Activated CD4-positive, alpha-beta T cell treated with anti-CD3 and anti-CD28 coated beads, Interleukin-2, amount 10 ng/mL, durations not matched to agents 24 days and 14 days (primary cell): ENCODE measurements around the gene SLC25A26. TPM values are rescaled to one million over a fixed set of nuclear protein-coding genes. Genes with fewer than 3 reads are reported as not detected.
A peak's percentile ranks its signal among the peaks of the same experiment; 100 is the strongest.
"Not testable (repeated sequence)": the region's sequence is repeated elsewhere in the genome, so short reads cannot be mapped to it uniquely, and the experiment has no call there.

ENCODE experiments used
- DNase-seq: peaks from one replicate; pipeline ENCODE4 v3.0.0; 2022
- H3K27ac Mint-ChIP-seq: one replicate; pipeline ENCODE4 v1.8.0; 2022; ENCODE audit warnings: mild to moderate bottlenecking, mixed read lengths
- H3K27me3 Mint-ChIP-seq: one replicate; pipeline ENCODE4 v1.8.0; 2022; ENCODE audit warnings: mixed read lengths
- H3K36me3 Mint-ChIP-seq: one replicate; pipeline ENCODE4 v1.8.0; 2022; ENCODE audit warnings: low read depth, mild to moderate bottlenecking, mixed read lengths
- H3K4me1 Mint-ChIP-seq: one replicate; pipeline ENCODE4 v1.8.0; 2021; ENCODE audit warnings: mixed read lengths
- H3K4me3 Mint-ChIP-seq: one replicate; pipeline ENCODE4 v1.8.0; 2022; ENCODE audit warnings: mild to moderate bottlenecking, moderate library complexity, mixed read lengths
- H3K9me3 Mint-ChIP-seq: one replicate; pipeline ENCODE4 v1.8.0; 2021; ENCODE audit warnings: mixed read lengths
- intact Hi-C: fragments of 100-400 bp; cut with micrococcal nuclease; formaldehyde crosslinking; loops from one replicate; pipeline ENCODE4 v1.15.1; 2023
- total RNA-seq: library from RNA; stranded (reverse); gene quantifications from 2 replicates; pipeline ENCODE4 v1.2.3, GENCODE V29; 2022

Gene SLC25A26
- total RNA-seq, 1 donor from 2014 or later, result 22.1 TPM

DNA sequence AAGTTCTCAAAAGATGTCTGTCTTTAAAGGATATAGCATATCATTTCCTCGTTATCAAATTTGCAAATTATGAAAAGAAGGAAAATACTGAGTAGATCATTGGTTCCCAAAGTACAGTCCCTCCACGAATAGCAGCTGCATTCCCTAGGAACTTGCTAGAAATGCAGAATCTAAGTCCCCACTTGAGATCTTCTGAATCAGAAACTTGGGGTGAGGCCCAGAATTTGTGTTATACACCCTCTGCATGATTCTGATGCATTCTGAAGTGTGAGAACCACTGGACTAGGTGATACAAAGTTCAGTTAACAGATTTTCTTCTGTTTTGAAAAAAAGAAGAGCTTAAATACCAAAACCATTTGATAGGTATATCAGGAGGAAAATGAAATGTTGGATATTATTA lies 77.1 kb downstream of the SLC25A26 start:
- no peak for DNase-seq
- H3K4me3 Mint-ChIP-seq, result no peak overlapping the region
- H3K36me3 Mint-ChIP-seq, result peaks cover 14% of the 10 kb centered on the region
- H3K4me1 Mint-ChIP-seq, result peaks cover 28% of the 10 kb centered on the region
- H3K9me3 Mint-ChIP-seq, result peaks cover 5% of the 10 kb centered on the region
- H3K27ac Mint-ChIP-seq, result no peak overlapping the region
- intact Hi-C loops, result no loop called here
- no peaks in the 10 kb centered on the region for H3K27me3 Mint-ChIP-seq

DNA sequence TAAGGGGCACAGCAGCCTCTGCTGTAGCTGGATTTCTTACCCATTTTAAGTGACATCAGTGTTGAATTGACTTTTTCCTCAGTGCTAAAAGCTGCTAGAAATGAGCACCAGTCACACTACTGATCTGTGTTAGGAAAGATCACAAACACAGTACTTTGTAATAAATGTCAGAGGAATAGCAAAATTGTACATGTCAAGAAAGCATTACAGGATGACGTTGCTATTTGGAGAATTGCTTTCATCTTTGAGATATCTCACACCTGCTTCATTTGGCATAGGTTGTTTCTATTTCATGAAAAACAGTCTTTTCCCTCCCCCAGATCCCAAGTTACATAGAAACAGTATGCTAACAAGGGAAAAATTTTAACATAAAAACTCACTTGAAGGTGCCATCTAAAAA lies 77.8 kb downstream of the SLC25A26 start:
- DNase-seq, result no peak
- no peak overlapping the region for H3K27ac Mint-ChIP-seq
- peaks cover 3% of the 10 kb centered on the region for H3K9me3 Mint-ChIP-seq
- H3K4me1 Mint-ChIP-seq, result peaks cover 35% of the 10 kb centered on the region
- no peak overlapping the region for H3K4me3 Mint-ChIP-seq
- intact Hi-C loops, result no loop called here
- peaks cover 14% of the 10 kb centered on the region for H3K36me3 Mint-ChIP-seq
- no peaks in the 10 kb centered on the region for H3K27me3 Mint-ChIP-seq

DNA sequence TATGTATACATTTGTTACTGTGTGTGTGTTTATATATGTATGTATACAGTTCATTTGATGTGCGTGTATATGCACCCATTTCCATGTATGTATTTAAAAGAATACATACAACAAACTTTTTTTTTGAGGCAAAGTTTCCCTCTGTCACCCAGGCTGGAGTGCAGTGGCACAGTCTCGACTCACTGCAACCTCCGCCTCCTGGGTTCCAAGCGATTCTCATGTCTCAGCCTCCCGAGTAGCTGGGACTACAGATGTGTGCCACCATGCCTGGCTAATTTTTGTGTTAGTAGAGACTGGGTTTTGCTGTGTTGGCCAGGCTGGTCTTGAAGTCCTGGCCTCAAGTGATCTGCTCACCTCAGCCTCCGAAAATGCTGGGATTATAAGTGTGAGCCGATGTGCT lies 78.3 kb downstream of the SLC25A26 start:
- H3K27ac Mint-ChIP-seq, H3K4me3 Mint-ChIP-seq, H3K27me3 Mint-ChIP-seq, intact Hi-C loops, H3K9me3 Mint-ChIP-seq: not testable (repeated sequence)
- H3K4me1 Mint-ChIP-seq, result peaks cover 40% of the 10 kb centered on the region
- H3K36me3 Mint-ChIP-seq, result peaks cover 14% of the 10 kb centered on the region
- peak; percentile 21 for DNase-seq

DNA sequence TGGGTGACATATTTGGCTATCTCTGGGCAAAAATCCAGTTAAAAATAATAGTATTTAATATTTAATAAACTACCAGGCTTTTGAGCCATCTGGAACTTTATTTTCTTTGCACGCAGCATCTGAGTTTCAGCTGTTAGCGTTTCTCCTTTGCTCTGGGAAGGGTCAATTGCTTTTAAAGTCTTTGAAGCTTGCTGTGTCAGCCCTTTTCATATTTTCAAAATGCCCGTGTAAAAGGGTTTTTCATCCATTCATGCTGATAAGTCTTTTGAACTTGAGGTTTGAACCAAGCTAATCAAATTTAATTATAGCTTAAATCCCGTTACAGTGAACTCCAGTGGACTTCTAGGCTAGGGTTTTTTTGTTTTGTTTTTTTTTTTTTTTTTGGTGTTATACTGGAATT lies 79.1 kb downstream of the SLC25A26 start:
- no peak for DNase-seq
- Mint-ChIP-seq H3K36me3 (peaks cover 16% of the 10 kb centered on the region), H3K9me3 (peaks cover 3% of the 10 kb centered on the region), H3K4me1 (peaks cover 46% of the 10 kb centered on the region), H3K4me3 (no peak overlapping the region), H3K27ac (no peak overlapping the region), H3K27me3 (no peaks in the 10 kb centered on the region)
- intact Hi-C loops, result loop anchor here (5.0 to 10.0 kb wide), 3 partner anchors 47 to 265 kb away; partner anchors contain the start of genes LRIG1 and MAGI1

DNA sequence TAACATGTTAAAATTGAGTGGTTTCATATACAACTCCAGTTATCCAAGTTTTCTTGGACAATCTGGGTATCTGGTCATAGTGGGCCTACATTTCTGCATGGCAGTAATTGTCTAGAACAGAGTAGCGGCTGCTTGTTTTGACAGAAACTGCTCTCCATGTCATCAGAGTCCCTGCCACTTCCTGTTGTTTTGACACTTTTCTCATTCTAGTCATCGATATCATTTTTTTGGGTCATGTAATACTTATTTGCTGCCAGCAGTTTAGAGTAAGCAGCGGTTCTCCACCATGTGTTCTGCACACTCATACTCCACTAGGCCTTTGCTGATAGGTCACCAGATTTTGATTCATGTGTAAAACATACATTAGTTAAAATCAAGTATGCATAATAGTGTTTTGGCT lies 81.5 kb downstream of the SLC25A26 start:
- no peaks in the 10 kb centered on the region for H3K27me3 Mint-ChIP-seq
- peak overlapping the region; percentile 68 for H3K4me3 Mint-ChIP-seq
- H3K4me1 Mint-ChIP-seq, result peaks cover 53% of the 10 kb centered on the region
- intact Hi-C loops, result loop anchor here (2.0 to 10.0 kb wide), 5 partner anchors 45 to 267 kb away; partner anchors contain the start of genes LRIG1, MAGI1 and SLC25A26
- peaks cover 8% of the 10 kb centered on the region for H3K9me3 Mint-ChIP-seq
- H3K36me3 Mint-ChIP-seq, result peaks cover 29% of the 10 kb centered on the region
- DNase-seq, result peak; percentile 80
- H3K27ac Mint-ChIP-seq, result peak overlapping the region; percentile 95

DNA sequence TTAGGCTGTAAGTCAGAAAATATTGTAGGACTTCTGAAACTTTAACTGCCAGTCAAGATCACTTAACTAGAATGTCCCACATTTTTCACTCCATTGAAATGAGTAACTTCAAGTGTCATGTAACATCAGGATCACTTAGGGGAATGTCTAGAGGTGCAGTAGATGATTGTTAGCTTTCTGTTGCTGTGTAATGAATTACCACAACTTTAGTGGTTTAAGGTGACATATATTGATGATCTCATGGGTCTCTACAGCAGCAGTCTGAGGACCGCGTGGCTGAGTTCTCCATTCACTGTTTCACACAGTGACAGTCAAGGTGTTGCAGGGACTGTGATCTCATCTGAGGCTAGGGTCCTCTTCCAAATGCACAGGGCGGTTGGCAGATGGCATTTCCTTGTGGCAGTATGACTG lies 82.7 kb downstream of the SLC25A26 start:
- peak overlapping the region; percentile 95 for H3K27ac Mint-ChIP-seq
- H3K27me3 Mint-ChIP-seq, result no peaks in the 10 kb centered on the region
- peak overlapping the region; percentile 35 for H3K4me3 Mint-ChIP-seq
- DNase-seq, result peak; percentile 76
- H3K4me1 Mint-ChIP-seq, result peaks cover 49% of the 10 kb centered on the region
- peaks cover 36% of the 10 kb centered on the region for H3K36me3 Mint-ChIP-seq
- intact Hi-C loops, result loop anchor here (2.0 to 10.0 kb wide), 5 partner anchors 44 to 269 kb away; partner anchors contain the start of genes LRIG1, MAGI1 and SLC25A26
- peaks cover 8% of the 10 kb centered on the region for H3K9me3 Mint-ChIP-seq

DNA sequence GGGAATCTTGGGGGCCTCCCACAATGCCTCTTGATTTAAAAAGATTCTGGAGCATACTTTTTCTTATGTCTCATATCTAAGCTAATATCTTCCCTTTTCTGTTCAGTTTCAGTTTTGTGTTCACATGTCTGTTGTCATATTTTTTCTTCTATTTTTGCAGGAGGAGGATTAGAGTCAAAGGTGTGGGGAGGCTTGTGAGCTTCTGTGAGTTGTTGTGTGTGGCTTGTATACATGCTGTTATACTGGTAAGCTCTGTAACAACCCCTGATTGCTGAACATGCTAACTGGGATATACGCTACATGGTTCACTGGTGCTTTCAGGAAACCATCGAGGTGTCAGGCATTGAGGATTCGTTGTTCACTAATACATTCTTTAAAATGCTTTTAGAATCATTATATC lies 83.5 kb downstream of the SLC25A26 start:
- intact Hi-C loops, result loop anchor here (5.0 to 10.0 kb wide), 3 partner anchors 43 to 269 kb away; partner anchors contain the start of genes LRIG1 and MAGI1
- Mint-ChIP-seq H3K4me3 (peak overlapping the region; percentile 11), H3K4me1 (peaks cover 44% of the 10 kb centered on the region), H3K9me3 (peaks cover 8% of the 10 kb centered on the region), H3K27ac (peak overlapping the region; percentile 95), H3K36me3 (peaks cover 36% of the 10 kb centered on the region), H3K27me3 (no peaks in the 10 kb centered on the region)
- no peak for DNase-seq

DNA sequence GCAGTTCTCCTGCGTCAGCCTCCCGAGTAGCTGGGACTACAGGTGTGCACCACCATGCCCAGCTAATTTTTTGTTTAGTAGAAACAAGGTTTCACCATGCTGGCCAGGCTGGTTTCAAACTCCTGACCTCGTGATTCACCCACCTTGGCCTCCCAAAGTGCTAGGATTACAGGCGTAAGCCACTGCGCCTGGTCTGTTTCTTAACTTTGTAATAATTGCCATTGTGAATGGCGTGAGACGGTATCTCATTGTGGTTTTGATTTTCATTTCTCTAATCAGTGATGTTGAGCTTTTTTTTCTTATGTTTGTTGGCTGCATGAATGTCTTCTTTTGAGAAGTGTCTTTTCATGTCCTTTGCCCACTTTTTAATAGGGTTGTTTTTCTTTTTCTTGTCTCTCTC lies 85.3 kb downstream of the SLC25A26 start:
- peaks cover 42% of the 10 kb centered on the region for H3K4me1 Mint-ChIP-seq
- H3K4me3 Mint-ChIP-seq, H3K9me3 Mint-ChIP-seq, H3K27ac Mint-ChIP-seq, DNase-seq, H3K27me3 Mint-ChIP-seq: not testable (repeated sequence)
- H3K36me3 Mint-ChIP-seq, result peaks cover 34% of the 10 kb centered on the region
- intact Hi-C loops, result loop anchor here (10.0 kb wide), 1 partner anchor 271 kb away; the partner anchor contains the start of gene MAGI1

DNA sequence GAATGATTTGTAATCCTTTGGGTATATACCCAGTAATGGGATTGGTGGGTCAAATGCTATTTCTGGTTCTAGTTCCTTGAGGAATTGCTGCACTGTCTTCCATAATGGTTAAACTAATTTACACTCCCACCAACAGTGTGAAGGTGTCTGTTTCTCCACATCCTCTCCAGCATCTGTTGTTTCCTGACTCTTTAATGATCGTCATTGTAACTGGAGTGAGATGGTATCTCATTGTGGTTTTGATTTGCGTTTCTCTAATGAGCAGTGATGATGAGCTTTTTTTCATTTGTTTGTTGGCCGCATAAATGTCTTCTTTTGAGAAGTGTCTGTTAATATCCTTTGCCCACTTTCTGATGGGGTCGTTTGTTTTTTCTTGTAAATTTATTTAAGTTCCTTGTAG lies 86.2 kb downstream of the SLC25A26 start:
- not testable (repeated sequence) for DNase-seq, H3K9me3 Mint-ChIP-seq, H3K4me3 Mint-ChIP-seq, H3K27me3 Mint-ChIP-seq, H3K27ac Mint-ChIP-seq
- Mint-ChIP-seq H3K4me1 (peaks cover 35% of the 10 kb centered on the region), H3K36me3 (peaks cover 28% of the 10 kb centered on the region)
- intact Hi-C loops, result loop anchor here (10.0 kb wide), 1 partner anchor 272 kb away; the partner anchor contains the start of gene MAGI1

DNA sequence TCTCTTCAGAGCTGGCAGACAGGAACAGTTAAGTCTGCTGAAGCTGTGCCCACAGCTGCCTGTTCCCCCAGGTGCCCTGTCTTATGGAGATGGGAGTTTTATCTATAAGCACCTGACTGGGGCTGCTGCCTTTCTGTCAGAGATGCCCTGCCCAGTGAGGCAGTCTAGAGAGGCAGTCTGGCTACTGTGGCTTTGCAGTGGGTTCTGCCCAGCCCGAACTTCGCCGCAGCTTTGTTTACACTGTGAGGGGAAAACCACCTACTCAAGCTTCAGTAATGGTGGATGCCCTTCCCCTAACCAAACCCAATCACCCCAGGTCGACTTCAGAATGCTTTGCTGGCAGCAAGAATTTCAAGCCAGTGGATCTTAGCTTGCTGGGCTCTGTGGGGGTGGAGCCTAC lies 91.2 kb downstream of the SLC25A26 start:
- peaks cover 4% of the 10 kb centered on the region for H3K9me3 Mint-ChIP-seq
- no peak for DNase-seq
- H3K36me3 Mint-ChIP-seq, result peaks cover 13% of the 10 kb centered on the region

DNA sequence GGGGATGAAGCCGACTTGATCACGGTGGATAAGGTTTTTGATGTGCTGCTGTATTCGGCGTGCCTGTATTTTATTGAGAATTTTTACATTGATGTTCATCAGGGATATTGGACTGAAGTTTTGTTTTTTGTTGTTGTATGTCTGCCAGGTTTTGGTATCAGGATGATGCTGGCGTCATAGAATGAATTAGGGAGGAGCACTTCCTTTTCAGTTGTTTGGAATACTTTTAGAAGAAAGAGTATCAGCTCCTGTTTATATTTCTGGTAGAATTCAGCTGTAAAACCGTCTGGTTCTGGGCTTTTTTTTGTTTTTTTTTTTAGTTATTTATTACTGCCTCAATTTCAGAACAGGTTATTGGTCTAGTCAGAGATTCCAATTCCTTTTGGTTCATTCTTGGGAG lies 93.7 kb downstream of the SLC25A26 start:
- DNase-seq, result no peak
- intact Hi-C loops, result no loop called here
- H3K36me3 Mint-ChIP-seq, result peaks cover 7% of the 10 kb centered on the region
- H3K4me3 Mint-ChIP-seq, result no peak overlapping the region
- no peaks in the 10 kb centered on the region for H3K27me3 Mint-ChIP-seq
- H3K9me3 Mint-ChIP-seq, result peaks cover 3% of the 10 kb centered on the region
- H3K27ac Mint-ChIP-seq, result no peak overlapping the region
- H3K4me1 Mint-ChIP-seq, result peaks cover 3% of the 10 kb centered on the region

More for the DNA sequence above, 91.2 kb downstream of the SLC25A26 start:
- H3K4me1 Mint-ChIP-seq, result peaks cover 7% of the 10 kb centered on the region
- H3K27ac Mint-ChIP-seq, result no peak overlapping the region
- H3K27me3 Mint-ChIP-seq, result no peaks in the 10 kb centered on the region
- intact Hi-C loops, result no loop called here
- no peak overlapping the region for H3K4me3 Mint-ChIP-seq

DNA sequence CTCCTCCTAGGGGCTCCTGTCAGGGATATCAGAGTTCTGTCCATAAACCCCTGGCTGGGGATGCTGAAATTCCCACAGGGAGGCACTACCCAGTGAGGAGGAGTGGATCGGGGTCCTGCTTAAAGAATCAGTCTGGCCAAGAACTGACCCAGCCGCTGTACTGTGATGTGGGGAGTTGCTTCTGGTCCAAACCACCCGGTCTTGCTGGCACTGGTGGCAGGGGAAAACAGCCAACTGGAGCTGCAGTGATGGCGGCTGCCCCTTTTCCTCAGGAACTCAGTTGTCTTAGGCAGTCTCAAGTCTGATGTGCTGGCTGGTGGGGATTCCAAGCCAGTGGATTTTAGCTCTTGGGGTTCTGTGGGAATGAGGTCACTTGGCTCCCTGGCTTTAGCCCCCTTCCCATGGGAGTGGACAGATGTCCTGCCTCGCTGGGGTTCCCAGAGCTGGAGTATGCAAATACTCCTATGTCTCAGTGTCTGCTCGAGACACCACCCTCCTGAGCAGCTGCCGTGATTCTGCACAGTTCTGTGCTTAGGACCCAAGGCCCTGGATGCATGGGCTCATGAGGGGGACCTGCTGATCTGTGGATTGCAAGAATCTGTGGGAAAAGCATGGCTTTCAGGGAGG lies 97.1 kb downstream of the SLC25A26 start:
- Mint-ChIP-seq H3K27me3 (no peaks in the 10 kb centered on the region), H3K4me3 (no peak overlapping the region), H3K27ac (no peak overlapping the region), H3K9me3 (peaks cover 3% of the 10 kb centered on the region), H3K36me3 (peaks cover 9% of the 10 kb centered on the region), H3K4me1 (peaks cover 7% of the 10 kb centered on the region)
- DNase-seq, result no peak
- intact Hi-C loops, result no loop called here

DNA sequence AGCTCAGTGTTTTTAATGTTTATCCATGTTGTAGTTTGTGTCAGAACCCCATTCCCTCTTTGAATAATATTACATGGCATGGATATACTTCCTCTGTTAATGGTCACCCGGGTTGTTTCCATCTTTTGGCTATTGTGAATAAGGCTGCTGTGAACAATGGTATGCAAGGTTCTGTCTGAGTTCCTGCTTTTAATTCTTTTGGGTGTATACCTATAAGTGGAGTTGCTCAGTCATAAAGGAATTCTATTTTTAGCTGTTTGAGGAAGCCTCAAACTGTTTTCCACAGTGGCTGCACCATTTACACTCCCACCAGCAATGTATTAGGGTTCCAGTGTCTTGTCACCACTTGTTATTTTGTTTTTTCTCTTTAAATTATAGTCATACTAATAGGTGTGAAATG lies 99.6 kb downstream of the SLC25A26 start:
- intact Hi-C loops, result no loop called here

DNA sequence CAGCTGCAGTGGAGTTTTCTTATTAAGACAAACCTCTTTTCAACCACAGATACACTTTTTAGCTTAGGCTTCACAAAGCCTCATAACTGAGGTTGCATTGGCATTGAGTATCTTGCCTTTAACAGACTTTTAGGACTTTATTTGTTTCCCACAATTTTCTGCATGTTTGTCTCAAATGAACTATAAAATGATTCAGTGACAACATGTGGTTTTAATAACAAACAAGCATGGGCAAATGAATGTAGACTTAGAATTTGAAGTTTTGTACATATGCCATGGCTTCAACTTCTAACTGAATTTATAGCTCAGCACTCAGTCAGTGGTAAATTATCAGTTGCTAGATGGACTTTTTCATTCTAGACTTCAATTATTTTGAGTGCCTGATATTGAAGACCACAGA lies 101.6 kb downstream of the SLC25A26 start:
- Mint-ChIP-seq H3K4me3 (no peak overlapping the region), H3K4me1 (peaks cover 6% of the 10 kb centered on the region), H3K9me3 (no peaks in the 10 kb centered on the region), H3K36me3 (peaks cover 5% of the 10 kb centered on the region), H3K27ac (no peak overlapping the region), H3K27me3 (no peaks in the 10 kb centered on the region)
- intact Hi-C loops, result no loop called here
- DNase-seq, result no peak

More for the DNA sequence above, 99.6 kb downstream of the SLC25A26 start:
- peaks cover 3% of the 10 kb centered on the region for H3K9me3 Mint-ChIP-seq
- H3K36me3 Mint-ChIP-seq, result peaks cover 5% of the 10 kb centered on the region
- H3K4me3 Mint-ChIP-seq, result no peak overlapping the region
- no peak overlapping the region for H3K27ac Mint-ChIP-seq
- no peaks in the 10 kb centered on the region for H3K27me3 Mint-ChIP-seq
- peaks cover 4% of the 10 kb centered on the region for H3K4me1 Mint-ChIP-seq
- DNase-seq, result no peak
